NCI-H2107 (cell line): ENCODE results near the gene ANGPTL2.

Source experiments
- DNase-seq: peaks from one replicate; lab custom pipeline; 2025; lab: John Stamatoyannopoulos, UW

The ANGPTL2 gene

DNA sequence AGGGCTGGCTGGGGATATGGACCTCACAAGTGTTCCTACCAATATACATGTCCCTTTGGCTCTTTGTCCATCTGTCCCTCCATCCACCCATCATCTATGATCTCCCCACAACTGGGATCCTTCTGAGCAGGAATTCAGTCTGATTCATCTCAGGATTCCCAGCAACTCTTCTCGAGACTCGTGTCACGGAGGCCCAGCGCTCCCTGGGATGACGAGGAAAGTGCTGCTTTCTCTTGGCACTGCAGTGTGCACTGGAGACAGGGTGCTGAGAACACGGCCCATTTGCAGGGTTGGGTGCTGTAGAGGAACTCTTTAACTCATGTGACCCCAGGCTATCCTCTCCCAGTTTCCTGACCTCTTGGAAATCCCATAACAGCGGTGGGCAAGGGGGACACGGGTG lies 72.9 kb downstream of the ANGPTL2 start:
- no peak for DNase-seq

DNA sequence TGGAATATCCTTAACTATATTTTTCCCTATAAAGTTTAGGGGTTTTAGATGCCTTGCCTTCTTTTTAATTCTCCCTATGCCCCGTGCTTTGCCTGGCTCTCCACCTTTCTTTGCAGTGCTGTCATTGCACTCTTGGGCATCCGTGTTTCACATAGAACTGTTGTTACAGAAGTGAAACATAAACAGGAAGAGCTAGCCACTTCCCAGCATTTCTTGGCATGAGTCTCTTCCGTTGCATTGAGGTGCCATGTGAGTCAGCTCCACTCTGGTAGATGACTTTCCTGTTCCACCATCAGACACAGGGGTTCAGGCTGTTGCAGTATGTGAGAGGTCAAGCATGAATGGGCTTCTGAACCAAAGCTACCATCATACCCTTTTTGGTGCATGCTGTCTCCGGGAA lies 73.4 kb downstream of the ANGPTL2 start:
- DNase-seq = no peak

DNA sequence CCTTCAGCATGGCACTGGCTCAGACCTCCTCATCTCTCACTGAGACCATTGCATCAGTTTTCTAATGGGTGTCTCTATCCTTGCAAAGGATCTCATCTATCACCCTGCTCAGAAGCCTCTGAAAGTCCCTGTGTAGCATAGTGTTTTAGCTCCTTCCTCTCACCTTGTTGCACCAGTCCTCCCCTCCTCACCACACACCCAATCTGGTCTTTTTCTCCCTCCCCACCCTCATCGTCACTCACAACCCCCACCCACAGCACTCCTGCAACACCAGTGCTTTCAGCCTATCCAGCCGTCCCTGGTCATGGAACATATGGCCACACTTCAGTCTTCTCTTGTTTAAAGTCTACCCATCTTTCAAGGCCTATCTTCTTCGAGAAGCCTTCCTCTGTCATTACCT lies 74.5 kb downstream of the ANGPTL2 start:
- no peak for DNase-seq

DNA sequence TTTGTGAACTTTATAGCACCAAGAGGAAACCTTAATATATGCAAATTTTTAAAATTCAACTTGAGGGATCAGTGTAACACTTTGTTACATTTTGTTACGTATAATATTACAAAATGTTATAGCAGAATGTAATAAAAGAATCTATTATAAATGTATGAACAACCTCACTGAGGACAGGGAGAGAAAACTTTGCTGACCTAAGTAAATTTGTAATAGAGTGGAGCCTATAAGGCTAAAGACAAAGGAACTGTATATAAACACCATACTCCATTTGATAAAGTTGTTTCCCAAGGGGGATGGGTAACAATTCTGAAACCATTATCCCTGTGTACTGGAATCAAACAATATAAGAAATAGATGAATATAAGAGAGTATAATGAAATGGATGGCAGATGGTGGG lies 77.3 kb downstream of the ANGPTL2 start:
- no peak for DNase-seq

DNA sequence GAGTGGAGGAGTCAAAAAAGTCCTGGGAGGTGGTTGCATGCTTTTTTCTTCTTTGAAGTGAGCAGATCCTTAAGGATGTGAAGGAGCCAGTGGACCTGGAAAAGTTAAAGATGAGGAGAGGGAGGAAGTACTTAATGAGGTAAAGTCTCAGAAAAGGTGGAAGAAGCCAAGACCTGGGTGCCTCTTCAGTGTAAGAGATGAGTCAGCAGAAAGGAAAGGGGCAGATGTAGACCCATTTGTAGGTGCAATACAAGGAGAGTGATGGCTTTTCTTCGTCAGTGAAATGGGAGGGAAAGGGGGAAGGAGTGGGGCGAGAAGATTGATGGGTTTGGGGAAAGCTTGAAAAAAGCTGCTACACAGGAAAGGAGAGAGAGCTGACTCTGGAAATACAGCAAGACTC lies 82.9 kb downstream of the ANGPTL2 start:
- no peak for DNase-seq

DNA sequence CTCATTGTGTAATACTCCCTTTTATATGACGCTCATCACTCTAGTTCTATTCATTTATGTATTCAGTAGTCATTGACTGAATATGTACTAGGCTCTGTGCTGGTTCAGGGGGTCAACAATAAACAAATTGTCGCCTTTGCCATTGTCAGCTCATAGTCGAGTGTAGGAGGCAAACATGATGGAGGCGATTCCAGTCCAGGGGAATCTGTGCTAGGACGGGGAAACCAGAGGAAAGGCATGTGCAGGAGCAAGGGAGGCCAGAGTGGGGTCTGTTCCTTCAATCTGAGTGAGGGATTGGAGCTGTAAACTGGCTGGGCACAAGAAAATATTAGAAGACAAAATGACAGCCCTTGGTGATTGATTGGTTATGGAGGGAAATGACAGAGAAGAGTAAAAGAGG lies 83.9 kb downstream of the ANGPTL2 start:
- DNase-seq = no peak
